ENCODE data around the gene MET. TPM values are rescaled to one million over a fixed set of nuclear protein-coding genes. Genes with fewer than 3 reads are reported as not detected.
"Not testable (repeated sequence)": the region's sequence is repeated elsewhere in the genome, so short reads cannot be mapped to it uniquely, and the experiment has no call there.

Gene MET
- total RNA-seq, 1 experiment from 2014 or later = 242 TPM

- no TSS peak for BruUV-seq (replicated peaks)
- DNase-seq = no peak
- Mint-ChIP-seq H3K27ac (ENCODE audit: unreplicated experiment) (no peak overlapping the region), H3K4me3 (ENCODE audit: low read depth, unreplicated experiment) (no peak overlapping the region), H3K27me3 (ENCODE audit: unreplicated experiment) (no peaks in the 10 kb centered on the region), H3K36me3 (ENCODE audit: insufficient read depth, unreplicated experiment) (peaks cover 58% of the 10 kb centered on the region), H3K9me3 (ENCODE audit: low read depth, unreplicated experiment) (peaks cover 16% of the 10 kb centered on the region), H3K4me1 (ENCODE audit: low read depth, unreplicated experiment) (no peaks in the 10 kb centered on the region)
- intact Hi-C loops (cut with micrococcal nuclease; ENCODE audit: unreplicated experiment) = no loop called here
- TF ChIP-seq, protein P1, sequence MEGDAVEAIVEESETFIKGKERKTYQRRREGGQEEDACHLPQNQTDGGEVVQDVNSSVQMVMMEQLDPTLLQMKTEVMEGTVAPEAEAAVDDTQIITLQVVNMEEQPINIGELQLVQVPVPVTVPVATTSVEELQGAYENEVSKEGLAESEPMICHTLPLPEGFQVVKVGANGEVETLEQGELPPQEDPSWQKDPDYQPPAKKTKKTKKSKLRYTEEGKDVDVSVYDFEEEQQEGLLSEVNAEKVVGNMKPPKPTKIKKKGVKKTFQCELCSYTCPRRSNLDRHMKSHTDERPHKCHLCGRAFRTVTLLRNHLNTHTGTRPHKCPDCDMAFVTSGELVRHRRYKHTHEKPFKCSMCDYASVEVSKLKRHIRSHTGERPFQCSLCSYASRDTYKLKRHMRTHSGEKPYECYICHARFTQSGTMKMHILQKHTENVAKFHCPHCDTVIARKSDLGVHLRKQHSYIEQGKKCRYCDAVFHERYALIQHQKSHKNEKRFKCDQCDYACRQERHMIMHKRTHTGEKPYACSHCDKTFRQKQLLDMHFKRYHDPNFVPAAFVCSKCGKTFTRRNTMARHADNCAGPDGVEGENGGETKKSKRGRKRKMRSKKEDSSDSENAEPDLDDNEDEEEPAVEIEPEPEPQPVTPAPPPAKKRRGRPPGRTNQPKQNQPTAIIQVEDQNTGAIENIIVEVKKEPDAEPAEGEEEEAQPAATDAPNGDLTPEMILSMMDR (IDR thresholded peaks at IDR 0.05; ENCODE audit: unreplicated experiment) = no peak
- CTCF ChIA-PET = no interaction called here
These were observed 80.5 kb downstream of the MET start for GRCh38 chr7:116752305-116753074.

GRCh38 chr7:116753130-116753529 lies 81.1 kb downstream of the MET start:
- DNase-seq = no peak
- TF ChIP-seq, protein P1 (IDR thresholded peaks at IDR 0.05; ENCODE audit: unreplicated experiment) = no peak
- Mint-ChIP-seq H3K4me3 (ENCODE audit: low read depth, unreplicated experiment) (no peak overlapping the region), H3K9me3 (ENCODE audit: low read depth, unreplicated experiment) (peaks cover 15% of the 10 kb centered on the region), H3K36me3 (ENCODE audit: insufficient read depth, unreplicated experiment) (peaks cover 58% of the 10 kb centered on the region), H3K4me1 (ENCODE audit: low read depth, unreplicated experiment) (no peaks in the 10 kb centered on the region), H3K27me3 (ENCODE audit: unreplicated experiment) (no peaks in the 10 kb centered on the region), H3K27ac (ENCODE audit: unreplicated experiment) (no peak overlapping the region)
- CTCF ChIA-PET = no interaction called here
- no TSS peak for BruUV-seq (replicated peaks)
- intact Hi-C loops (cut with micrococcal nuclease; ENCODE audit: unreplicated experiment) = no loop called here

DNA sequence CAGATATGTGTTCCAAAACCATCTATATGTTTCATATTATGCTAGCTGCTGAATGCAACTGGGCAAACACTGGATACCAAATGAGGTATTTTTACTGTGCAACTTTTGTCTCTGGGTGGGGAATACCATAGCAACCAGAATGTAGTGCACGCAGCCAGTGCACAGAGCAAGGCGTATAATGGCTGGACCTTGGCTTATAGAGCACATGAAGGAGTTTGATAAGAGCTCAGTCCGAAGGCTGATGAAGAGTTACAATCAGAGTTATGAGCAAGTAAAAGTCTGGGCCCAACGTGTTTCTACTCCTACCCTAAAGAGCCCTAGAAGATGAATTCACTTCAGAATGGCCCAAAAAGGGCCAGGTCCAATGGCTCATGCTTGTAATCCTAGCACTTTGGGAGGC lies 82.2 kb downstream of the MET start:
- H3K9me3 Mint-ChIP-seq (ENCODE audit: low read depth, unreplicated experiment) = peaks cover 8% of the 10 kb centered on the region
- no peak overlapping the region for H3K4me3 Mint-ChIP-seq (ENCODE audit: low read depth, unreplicated experiment)
- TF ChIP-seq, protein P1 (IDR thresholded peaks at IDR 0.05; ENCODE audit: unreplicated experiment) = no peak
- no TSS peak for BruUV-seq (replicated peaks)
- no peaks in the 10 kb centered on the region for H3K27me3 Mint-ChIP-seq (ENCODE audit: unreplicated experiment)
- DNase-seq = no peak
- CTCF ChIA-PET = no interaction called here
- intact Hi-C loops (cut with micrococcal nuclease; ENCODE audit: unreplicated experiment) = no loop called here
- H3K36me3 Mint-ChIP-seq (ENCODE audit: insufficient read depth, unreplicated experiment) = peaks cover 47% of the 10 kb centered on the region
- H3K27ac Mint-ChIP-seq (ENCODE audit: unreplicated experiment) = no peak overlapping the region
- no peaks in the 10 kb centered on the region for H3K4me1 Mint-ChIP-seq (ENCODE audit: low read depth, unreplicated experiment)

GRCh38 chr7:116757283-116757682 lies 85.3 kb downstream of the MET start:
- Mint-ChIP-seq H3K9me3 (ENCODE audit: low read depth, unreplicated experiment) (no peaks in the 10 kb centered on the region), H3K4me1 (ENCODE audit: low read depth, unreplicated experiment) (no peaks in the 10 kb centered on the region), H3K27ac (ENCODE audit: unreplicated experiment) (no peak overlapping the region), H3K36me3 (ENCODE audit: insufficient read depth, unreplicated experiment) (peaks cover 44% of the 10 kb centered on the region), H3K4me3 (ENCODE audit: low read depth, unreplicated experiment) (no peak overlapping the region), H3K27me3 (ENCODE audit: unreplicated experiment) (no peaks in the 10 kb centered on the region)
- TF ChIP-seq, protein P1 (IDR thresholded peaks at IDR 0.05; ENCODE audit: unreplicated experiment) = no peak
- intact Hi-C loops (cut with micrococcal nuclease; ENCODE audit: unreplicated experiment) = no loop called here
- DNase-seq = no peak
- no TSS peak for BruUV-seq (replicated peaks)
- CTCF ChIA-PET = no interaction called here

- H3K4me1 Mint-ChIP-seq (ENCODE audit: low read depth, unreplicated experiment); CTCF ChIA-PET; H3K4me3 Mint-ChIP-seq (ENCODE audit: low read depth, unreplicated experiment); BruUV-seq (replicated peaks); H3K9me3 Mint-ChIP-seq (ENCODE audit: low read depth, unreplicated experiment); H3K27ac Mint-ChIP-seq (ENCODE audit: unreplicated experiment); DNase-seq; H3K27me3 Mint-ChIP-seq (ENCODE audit: unreplicated experiment): not testable (repeated sequence)
- peaks cover 39% of the 10 kb centered on the region for H3K36me3 Mint-ChIP-seq (ENCODE audit: insufficient read depth, unreplicated experiment)
- intact Hi-C loops (cut with micrococcal nuclease; ENCODE audit: unreplicated experiment) = loop anchor here (5.0 kb wide), 1 partner anchor 32 kb away; no protein-coding TSS in a partner anchor
These were observed 87.6 kb downstream of the MET start for GRCh38 chr7:116759642-116760041.

Measured in Calu3 (cell line).